Measurements from ENCODE around the gene CCDC171. TPM values are rescaled to one million over a fixed set of nuclear protein-coding genes. Genes with fewer than 3 reads are reported as not detected.

CCDC171 gene
- total RNA-seq, 1 experiment from 2014 or later, result 1.6 TPM

GRCh38 chr9:15849871-15850270, 297.0 kb downstream of the CCDC171 start:
- Mint-ChIP-seq H3K36me3 (ENCODE audit: insufficient read depth, unreplicated experiment) (no peaks in the 10 kb centered on the region), H3K4me3 (ENCODE audit: unreplicated experiment) (no peak overlapping the region), H3K27ac (ENCODE audit: unreplicated experiment) (no peak overlapping the region), H3K4me1 (ENCODE audit: low read depth, unreplicated experiment) (no peaks in the 10 kb centered on the region), H3K9me3 (ENCODE audit: unreplicated experiment) (no peaks in the 10 kb centered on the region), H3K27me3 (ENCODE audit: insufficient read depth, unreplicated experiment) (no peaks in the 10 kb centered on the region)
- CTCF ChIA-PET, result interaction anchor here (0.6 kb wide), 1 partner anchor 568 kb away, joined by 3 read pairs; no protein-coding TSS in a partner anchor
- H3K4me1 ChIP-seq, result no peaks in the 10 kb centered on the region
- intact Hi-C loops (cut with micrococcal nuclease; ENCODE audit: unreplicated experiment), result no loop called here
- no peaks in the 10 kb centered on the region for H3K9me3 ChIP-seq
- no peaks in the 10 kb centered on the region for H3K27me3 ChIP-seq (replicated peaks; ENCODE audit: control insufficient read depth, insufficient read depth, low read length)
- BruUV-seq (replicated peaks), result no TSS peak
- POLR2A ChIA-PET, result no interaction called here
- no peak overlapping the region for H3K4me3 ChIP-seq (ENCODE audit: low read depth, low read length)
- DNase-seq, result no peak
- no peak for TF ChIP-seq CTCF (IDR thresholded peaks at IDR 0.05; ENCODE audit: insufficient read depth in 1 of 2, low read depth in 1 of 2, low read length in 1 of 2, severe bottlenecking in 1 of 2, unreplicated experiment in 1 of 2)
- H3K36me3 ChIP-seq (ENCODE audit: control insufficient read depth, insufficient read depth, low read length), result no peaks in the 10 kb centered on the region

GRCh38 chr9:15851766-15852165, 298.9 kb downstream of the CCDC171 start:
- intact Hi-C loops (cut with micrococcal nuclease; ENCODE audit: unreplicated experiment), result no loop called here
- DNase-seq, result no peak
- H3K9me3 Mint-ChIP-seq (ENCODE audit: unreplicated experiment), result no peaks in the 10 kb centered on the region
- H3K4me1 Mint-ChIP-seq (ENCODE audit: low read depth, unreplicated experiment), result no peaks in the 10 kb centered on the region
- no peaks in the 10 kb centered on the region for H3K36me3 ChIP-seq (ENCODE audit: control insufficient read depth, insufficient read depth, low read length)
- CTCF ChIA-PET, result no interaction called here
- no peaks in the 10 kb centered on the region for H3K9me3 ChIP-seq
- BruUV-seq (replicated peaks), result no TSS peak
- H3K36me3 Mint-ChIP-seq (ENCODE audit: insufficient read depth, unreplicated experiment), result no peaks in the 10 kb centered on the region
- TF ChIP-seq CTCF (IDR thresholded peaks at IDR 0.05; ENCODE audit: insufficient read depth in 1 of 2, low read depth in 1 of 2, low read length in 1 of 2, severe bottlenecking in 1 of 2, unreplicated experiment in 1 of 2), result no peak
- POLR2A ChIA-PET, result no interaction called here
- no peak overlapping the region for H3K4me3 Mint-ChIP-seq (ENCODE audit: unreplicated experiment)
- H3K27me3 Mint-ChIP-seq (ENCODE audit: insufficient read depth, unreplicated experiment), result no peaks in the 10 kb centered on the region
- H3K27ac Mint-ChIP-seq (ENCODE audit: unreplicated experiment), result no peak overlapping the region
- H3K4me3 ChIP-seq (ENCODE audit: low read depth, low read length), result no peak overlapping the region
- no peaks in the 10 kb centered on the region for H3K27me3 ChIP-seq (replicated peaks; ENCODE audit: control insufficient read depth, insufficient read depth, low read length)
- H3K4me1 ChIP-seq, result no peaks in the 10 kb centered on the region

- Mint-ChIP-seq H3K27ac (ENCODE audit: unreplicated experiment) (no peak overlapping the region), H3K4me1 (ENCODE audit: low read depth, unreplicated experiment) (no peaks in the 10 kb centered on the region), H3K4me3 (ENCODE audit: unreplicated experiment) (no peak overlapping the region), H3K9me3 (ENCODE audit: unreplicated experiment) (no peaks in the 10 kb centered on the region), H3K27me3 (ENCODE audit: insufficient read depth, unreplicated experiment) (peaks cover 3% of the 10 kb centered on the region), H3K36me3 (ENCODE audit: insufficient read depth, unreplicated experiment) (no peaks in the 10 kb centered on the region)
- no peak for TF ChIP-seq CTCF (IDR thresholded peaks at IDR 0.05; ENCODE audit: insufficient read depth in 1 of 2, low read depth in 1 of 2, low read length in 1 of 2, severe bottlenecking in 1 of 2, unreplicated experiment in 1 of 2)
- CTCF ChIA-PET, result no interaction called here
- H3K4me1 ChIP-seq, result no peaks in the 10 kb centered on the region
- no peaks in the 10 kb centered on the region for H3K9me3 ChIP-seq
- no peak for DNase-seq
- POLR2A ChIA-PET, result no interaction called here
- H3K36me3 ChIP-seq (ENCODE audit: control insufficient read depth, insufficient read depth, low read length), result no peaks in the 10 kb centered on the region
- no peaks in the 10 kb centered on the region for H3K27me3 ChIP-seq (replicated peaks; ENCODE audit: control insufficient read depth, insufficient read depth, low read length)
- intact Hi-C loops (cut with micrococcal nuclease; ENCODE audit: unreplicated experiment), result no loop called here
- no peak overlapping the region for H3K4me3 ChIP-seq (ENCODE audit: low read depth, low read length)
- BruUV-seq (replicated peaks), result no TSS peak
Measured at GRCh38 chr9:15856591-15856990, 303.7 kb downstream of the CCDC171 start.
